NCI-H2081 treated with DMSO at 0.1 percent for 48 hours (cell line): ENCODE measurements around the gene CDYL2.

Experiments used
- DNase-seq: peaks from one replicate; lab custom pipeline; 2025; lab: John Stamatoyannopoulos, UW

Gene CDYL2

GRCh38 chr16:80622007-80622406 is 182.4 kb downstream of the CDYL2 start:
- DNase-seq: no peak

GRCh38 chr16:80620736-80621605 is 183.4 kb downstream of the CDYL2 start:
- DNase-seq: no peak

- DNase-seq: no peak
Observed at GRCh38 chr16:80619824-80620223, 184.6 kb downstream of the CDYL2 start.

GRCh38 chr16:80618862-80619648 is 185.3 kb downstream of the CDYL2 start:
- no peak for DNase-seq

- no peak for DNase-seq
Observed at GRCh38 chr16:80616362-80616761, 188.0 kb downstream of the CDYL2 start.

GRCh38 chr16:80615735-80616134 is 188.7 kb downstream of the CDYL2 start:
- no peak for DNase-seq

- DNase-seq: no peak
Observed at GRCh38 chr16:80614908-80615671, 189.3 kb downstream of the CDYL2 start.

- no peak for DNase-seq
Observed at GRCh38 chr16:80612461-80613017, 191.9 kb downstream of the CDYL2 start.

- no peak for DNase-seq
Observed at GRCh38 chr16:80611930-80612327, 192.5 kb downstream of the CDYL2 start.

GRCh38 chr16:80611171-80611929 is 193.0 kb downstream of the CDYL2 start:
- no peak for DNase-seq

- no peak for DNase-seq
Observed at GRCh38 chr16:80610481-80611156, 193.8 kb downstream of the CDYL2 start.

GRCh38 chr16:80608946-80609345 is 195.5 kb downstream of the CDYL2 start:
- DNase-seq: no peak

- no peak for DNase-seq
Observed at GRCh38 chr16:80607204-80607603, 197.2 kb downstream of the CDYL2 start.

- DNase-seq: no peak
Observed at GRCh38 chr16:80606221-80606766, 198.1 kb downstream of the CDYL2 start.

- no peak for DNase-seq
Observed at GRCh38 chr16:80604600-80605355, 199.6 kb downstream of the CDYL2 start.

- no peak for DNase-seq
Observed at GRCh38 chr16:80602894-80603293, 201.5 kb downstream of the CDYL2 start.

- no peak for DNase-seq
Observed at GRCh38 chr16:80601182-80601581, 203.2 kb downstream of the CDYL2 start.

- DNase-seq: no peak
Observed at GRCh38 chr16:80599466-80599865, 204.9 kb downstream of the CDYL2 start.

GRCh38 chr16:80596507-80597207 is 207.7 kb downstream of the CDYL2 start:
- no peak for DNase-seq
